PC-9 (cell line): Measurements from ENCODE around the gene CNOT1.

Source experiments
- EZH2 ChIP-seq: fragments of 200-600 bp; sonication (generic); IDR thresholded peaks from 2 replicates; pipeline ENCODE4 v1.8.0; 2017; ENCODE audit warnings: antibody characterized with exemption, low read depth
- TF ChIP-seq, protein P1 (sequence below): fragments of 200-600 bp; sonication (generic); conservative IDR thresholded peaks from 2 replicates; pipeline ENCODE4 v1.6.1; 2017; ENCODE audit warnings: mixed run types, antibody characterized with exemption, mild to moderate bottlenecking, moderate library complexity

DNA sequence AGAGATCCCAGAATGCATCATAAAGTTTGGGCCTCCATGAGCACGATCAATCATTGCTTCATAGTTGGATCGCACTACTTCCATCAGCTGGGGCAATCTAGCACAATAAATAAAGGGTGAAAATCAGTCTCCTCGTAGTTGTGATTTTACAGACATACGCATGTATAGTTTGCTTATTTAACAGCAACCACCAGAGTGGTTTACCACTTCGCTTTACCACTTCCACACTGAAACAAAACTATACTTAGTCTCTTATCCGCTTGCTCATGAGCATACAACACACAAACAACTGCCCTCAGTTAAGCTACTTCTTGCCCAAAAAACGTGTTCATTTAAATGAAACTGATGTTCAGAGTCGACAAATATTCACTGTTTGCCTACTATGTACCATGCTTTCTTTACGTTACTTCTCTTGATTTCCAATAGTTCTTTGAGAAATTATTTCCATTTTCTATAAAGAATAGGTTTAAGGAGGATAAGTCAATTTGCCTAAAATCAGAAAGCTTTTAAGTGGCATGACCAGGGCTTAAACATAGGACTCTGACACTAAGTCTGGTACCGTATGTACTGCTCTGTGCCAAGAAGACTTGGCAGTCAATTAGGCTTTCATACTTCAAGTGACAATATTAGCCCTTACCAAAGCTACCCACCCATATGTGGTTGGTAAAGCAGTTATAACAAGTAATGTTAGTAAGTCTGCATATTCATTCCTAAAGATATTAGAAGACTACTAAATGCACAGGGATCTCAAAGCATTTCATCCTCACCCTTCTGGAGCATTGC, 92.3 kb downstream of the CNOT1 start:
- TF ChIP-seq, protein P1, sequence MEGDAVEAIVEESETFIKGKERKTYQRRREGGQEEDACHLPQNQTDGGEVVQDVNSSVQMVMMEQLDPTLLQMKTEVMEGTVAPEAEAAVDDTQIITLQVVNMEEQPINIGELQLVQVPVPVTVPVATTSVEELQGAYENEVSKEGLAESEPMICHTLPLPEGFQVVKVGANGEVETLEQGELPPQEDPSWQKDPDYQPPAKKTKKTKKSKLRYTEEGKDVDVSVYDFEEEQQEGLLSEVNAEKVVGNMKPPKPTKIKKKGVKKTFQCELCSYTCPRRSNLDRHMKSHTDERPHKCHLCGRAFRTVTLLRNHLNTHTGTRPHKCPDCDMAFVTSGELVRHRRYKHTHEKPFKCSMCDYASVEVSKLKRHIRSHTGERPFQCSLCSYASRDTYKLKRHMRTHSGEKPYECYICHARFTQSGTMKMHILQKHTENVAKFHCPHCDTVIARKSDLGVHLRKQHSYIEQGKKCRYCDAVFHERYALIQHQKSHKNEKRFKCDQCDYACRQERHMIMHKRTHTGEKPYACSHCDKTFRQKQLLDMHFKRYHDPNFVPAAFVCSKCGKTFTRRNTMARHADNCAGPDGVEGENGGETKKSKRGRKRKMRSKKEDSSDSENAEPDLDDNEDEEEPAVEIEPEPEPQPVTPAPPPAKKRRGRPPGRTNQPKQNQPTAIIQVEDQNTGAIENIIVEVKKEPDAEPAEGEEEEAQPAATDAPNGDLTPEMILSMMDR = no peak
- no peak for TF ChIP-seq EZH2
